Liver (tissue), 3 donors: Measurements from ENCODE around the gene ZC3H12C.

ENCODE experiments used
- HNF4A ChIP-seq, 2 donors: conservative IDR thresholded peaks; 2 replicates each; pipeline ENCODE4 v1.6.1; 2016; ENCODE audit warnings: antibody characterized with exemption in 2 of 2, mild to moderate bottlenecking in 2 of 2
- RAD21 ChIP-seq, 2 donors: IDR thresholded peaks; 2 replicates each; pipeline ENCODE4 v1.6.1; 2016; ENCODE audit warnings: antibody characterized with exemption in 2 of 2, mild to moderate bottlenecking in 2 of 2
- RXRA ChIP-seq, 2 donors: IDR thresholded peaks; 2 replicates each; pipeline ENCODE4 v1.6.1; 2017 to 2018; ENCODE audit warnings: antibody characterized with exemption in 2 of 2, mild to moderate bottlenecking in 1 of 2
- TAF1 ChIP-seq: conservative IDR thresholded peaks from 2 replicates; pipeline ENCODE4 v1.6.1; 2016; ENCODE audit warnings: antibody characterized with exemption, mild to moderate bottlenecking
- TF ChIP-seq, protein P1 (sequence below): fragments of 150-350 bp; IDR thresholded peaks from 2 replicates; pipeline ENCODE4 v1.5.1; 2017; ENCODE audit warnings: improper control_type of control experiment, low read depth, low read length; ENCODE audit not compliant: missing input control
- TF ChIP-seq, protein P2 (sequence below): IDR thresholded peaks from 2 replicates; pipeline ENCODE4 v1.6.1; 2016; ENCODE audit warnings: antibody characterized with exemption
- donor health status: healthy.
- donor health status: healthy.

GRCh38 chr11:110070176-110070575 is 23.0 kb upstream of the ZC3H12C start:
- TF ChIP-seq, protein P1, sequence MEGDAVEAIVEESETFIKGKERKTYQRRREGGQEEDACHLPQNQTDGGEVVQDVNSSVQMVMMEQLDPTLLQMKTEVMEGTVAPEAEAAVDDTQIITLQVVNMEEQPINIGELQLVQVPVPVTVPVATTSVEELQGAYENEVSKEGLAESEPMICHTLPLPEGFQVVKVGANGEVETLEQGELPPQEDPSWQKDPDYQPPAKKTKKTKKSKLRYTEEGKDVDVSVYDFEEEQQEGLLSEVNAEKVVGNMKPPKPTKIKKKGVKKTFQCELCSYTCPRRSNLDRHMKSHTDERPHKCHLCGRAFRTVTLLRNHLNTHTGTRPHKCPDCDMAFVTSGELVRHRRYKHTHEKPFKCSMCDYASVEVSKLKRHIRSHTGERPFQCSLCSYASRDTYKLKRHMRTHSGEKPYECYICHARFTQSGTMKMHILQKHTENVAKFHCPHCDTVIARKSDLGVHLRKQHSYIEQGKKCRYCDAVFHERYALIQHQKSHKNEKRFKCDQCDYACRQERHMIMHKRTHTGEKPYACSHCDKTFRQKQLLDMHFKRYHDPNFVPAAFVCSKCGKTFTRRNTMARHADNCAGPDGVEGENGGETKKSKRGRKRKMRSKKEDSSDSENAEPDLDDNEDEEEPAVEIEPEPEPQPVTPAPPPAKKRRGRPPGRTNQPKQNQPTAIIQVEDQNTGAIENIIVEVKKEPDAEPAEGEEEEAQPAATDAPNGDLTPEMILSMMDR, result no peak
- no peak for TF ChIP-seq RXRA (IDR thresholded peaks at IDR 0.05)
- TF ChIP-seq, protein P2, sequence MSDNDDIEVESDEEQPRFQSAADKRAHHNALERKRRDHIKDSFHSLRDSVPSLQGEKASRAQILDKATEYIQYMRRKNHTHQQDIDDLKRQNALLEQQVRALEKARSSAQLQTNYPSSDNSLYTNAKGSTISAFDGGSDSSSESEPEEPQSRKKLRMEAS, result no peak
- no peak for TF ChIP-seq RAD21 (IDR thresholded peaks at IDR 0.05)
- TF ChIP-seq HNF4A (conservative IDR thresholded peaks at IDR 0.05), result no peak
- no peak for TF ChIP-seq TAF1
